Measurements from ENCODE around the gene TNS1. TPM values are rescaled to one million over a fixed set of nuclear protein-coding genes. Genes with fewer than 3 reads are reported as not detected.
A peak's percentile ranks its signal among the peaks of the same experiment; 100 is the strongest.

Gene TNS1
- total RNA-seq, 1 donor from 2014 or later, result 828 TPM

DNA sequence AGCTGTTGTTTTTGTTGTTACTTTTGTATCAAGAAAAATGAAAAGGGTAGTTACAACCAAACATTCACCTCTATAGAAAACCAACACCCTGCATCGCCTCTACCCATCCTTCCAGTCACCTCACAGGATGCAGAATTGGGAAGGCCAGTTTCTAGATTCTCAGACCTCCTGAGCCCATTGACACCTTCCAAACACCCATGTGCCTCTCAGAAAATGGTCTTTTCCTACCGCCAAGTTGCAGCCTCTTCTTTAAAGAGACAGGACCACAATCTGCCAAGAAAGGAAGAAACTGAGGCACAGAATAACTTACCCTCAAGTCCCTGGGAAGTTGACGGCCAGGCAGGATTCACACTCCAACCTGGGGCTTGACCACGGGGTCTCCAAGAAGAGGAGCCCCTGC, 101.4 kb downstream of the TNS1 start:
- peaks cover 65% of the 10 kb centered on the region for H3K36me3 ChIP-seq
- peaks cover 99% of the 10 kb centered on the region for H3K4me1 ChIP-seq
- no peaks in the 10 kb centered on the region for H3K27me3 ChIP-seq (ENCODE audit: low read depth)
- peak overlapping the region; percentile 95 for H3K27ac ChIP-seq (replicated peaks)
- TF ChIP-seq, protein P1, sequence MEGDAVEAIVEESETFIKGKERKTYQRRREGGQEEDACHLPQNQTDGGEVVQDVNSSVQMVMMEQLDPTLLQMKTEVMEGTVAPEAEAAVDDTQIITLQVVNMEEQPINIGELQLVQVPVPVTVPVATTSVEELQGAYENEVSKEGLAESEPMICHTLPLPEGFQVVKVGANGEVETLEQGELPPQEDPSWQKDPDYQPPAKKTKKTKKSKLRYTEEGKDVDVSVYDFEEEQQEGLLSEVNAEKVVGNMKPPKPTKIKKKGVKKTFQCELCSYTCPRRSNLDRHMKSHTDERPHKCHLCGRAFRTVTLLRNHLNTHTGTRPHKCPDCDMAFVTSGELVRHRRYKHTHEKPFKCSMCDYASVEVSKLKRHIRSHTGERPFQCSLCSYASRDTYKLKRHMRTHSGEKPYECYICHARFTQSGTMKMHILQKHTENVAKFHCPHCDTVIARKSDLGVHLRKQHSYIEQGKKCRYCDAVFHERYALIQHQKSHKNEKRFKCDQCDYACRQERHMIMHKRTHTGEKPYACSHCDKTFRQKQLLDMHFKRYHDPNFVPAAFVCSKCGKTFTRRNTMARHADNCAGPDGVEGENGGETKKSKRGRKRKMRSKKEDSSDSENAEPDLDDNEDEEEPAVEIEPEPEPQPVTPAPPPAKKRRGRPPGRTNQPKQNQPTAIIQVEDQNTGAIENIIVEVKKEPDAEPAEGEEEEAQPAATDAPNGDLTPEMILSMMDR (IDR thresholded peaks at IDR 0.05; ENCODE audit: borderline replicate concordance), result no peak
- intact Hi-C loops (cut with micrococcal nuclease), result no loop called here
- peak overlapping the region; percentile 54 for H3K4me3 ChIP-seq
- DNase-seq, result no peak
- H3K9me3 ChIP-seq (replicated peaks), result no peaks in the 10 kb centered on the region

DNA sequence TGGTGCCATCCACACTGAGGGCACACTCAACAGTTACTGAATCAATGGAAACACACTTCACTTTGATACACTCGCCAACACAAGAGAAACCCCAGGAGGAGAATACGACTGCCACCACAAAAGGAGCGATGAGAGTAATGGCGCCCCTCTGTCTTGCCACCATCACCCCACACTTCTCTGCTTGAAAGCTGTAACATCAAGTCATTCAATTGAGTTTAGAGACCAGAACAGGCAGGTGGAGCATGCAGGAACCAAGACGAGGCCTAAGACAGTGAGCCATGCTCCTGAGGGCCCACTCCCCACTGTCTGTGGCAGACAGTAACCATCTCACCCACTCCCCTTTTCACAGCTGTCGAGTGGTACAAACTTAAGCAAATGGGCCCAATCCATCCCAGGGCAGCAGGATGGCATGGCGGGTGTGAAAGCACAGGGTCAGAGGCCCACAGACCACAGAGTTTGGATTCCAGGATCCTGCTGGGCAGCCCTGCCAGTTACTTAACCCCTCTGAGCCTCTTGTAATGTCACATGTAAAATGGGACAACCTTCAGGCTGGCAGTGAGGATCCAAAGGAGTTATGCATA, 101.9 kb downstream of the TNS1 start:
- intact Hi-C loops (cut with micrococcal nuclease), result no loop called here

DNA sequence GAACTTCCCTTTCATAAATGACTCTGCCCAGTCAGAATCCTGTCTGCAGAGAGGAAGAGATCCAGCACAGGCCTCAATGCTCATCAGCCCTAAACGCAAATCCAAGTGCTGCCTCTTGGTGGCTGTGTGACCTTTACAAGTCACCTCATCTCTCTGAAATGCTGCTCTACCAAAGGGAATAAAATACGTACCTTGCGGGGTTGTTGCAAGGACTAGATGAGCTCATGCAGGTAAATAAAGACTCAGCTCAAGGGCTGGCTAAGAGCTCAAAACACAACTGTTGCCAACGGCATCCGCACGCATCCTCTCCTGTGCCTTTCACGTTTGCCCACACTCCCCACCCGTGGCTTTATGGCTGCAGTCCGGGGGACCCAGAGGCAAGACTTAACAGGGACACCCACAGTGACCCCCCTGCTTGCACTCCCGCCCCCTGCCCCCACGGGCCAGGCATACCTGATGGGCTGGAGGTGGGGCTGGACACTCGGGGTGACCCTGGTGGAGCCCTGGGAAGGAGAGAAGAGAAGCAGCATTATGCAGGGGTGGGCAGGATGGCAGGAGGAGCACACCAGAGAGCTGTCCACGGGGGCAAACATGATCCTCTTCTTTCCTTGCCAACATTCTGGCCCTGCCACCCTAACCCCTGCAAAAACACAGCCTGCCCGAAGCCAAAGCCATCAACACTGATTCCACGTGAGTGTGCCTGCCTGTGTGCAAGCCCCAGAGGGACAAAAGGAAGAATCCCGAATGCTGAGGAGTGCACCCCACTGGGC, 102.6 kb downstream of the TNS1 start:
- DNase-seq, result no peak
- peaks cover 87% of the 10 kb centered on the region for H3K4me1 ChIP-seq
- H3K4me3 ChIP-seq, result peak overlapping the region; percentile 54
- intact Hi-C loops (cut with micrococcal nuclease), result no loop called here
- H3K27me3 ChIP-seq (ENCODE audit: low read depth), result no peaks in the 10 kb centered on the region
- peaks cover 69% of the 10 kb centered on the region for H3K36me3 ChIP-seq
- peak overlapping the region; percentile 95 for H3K27ac ChIP-seq (replicated peaks)
- TF ChIP-seq, protein P1 (IDR thresholded peaks at IDR 0.05; ENCODE audit: borderline replicate concordance), result no peak
- no peaks in the 10 kb centered on the region for H3K9me3 ChIP-seq (replicated peaks)

More for the DNA sequence above, 101.9 kb downstream of the TNS1 start:
- Histone ChIP-seq H3K36me3 (peaks cover 68% of the 10 kb centered on the region), H3K27ac (replicated peaks) (peak overlapping the region; percentile 95), H3K4me3 (peak overlapping the region; percentile 54), H3K27me3 (ENCODE audit: low read depth) (no peaks in the 10 kb centered on the region), H3K9me3 (replicated peaks) (no peaks in the 10 kb centered on the region), H3K4me1 (peaks cover 94% of the 10 kb centered on the region)
- TF ChIP-seq, protein P1 (IDR thresholded peaks at IDR 0.05; ENCODE audit: borderline replicate concordance), result no peak
- DNase-seq, result no peak

DNA sequence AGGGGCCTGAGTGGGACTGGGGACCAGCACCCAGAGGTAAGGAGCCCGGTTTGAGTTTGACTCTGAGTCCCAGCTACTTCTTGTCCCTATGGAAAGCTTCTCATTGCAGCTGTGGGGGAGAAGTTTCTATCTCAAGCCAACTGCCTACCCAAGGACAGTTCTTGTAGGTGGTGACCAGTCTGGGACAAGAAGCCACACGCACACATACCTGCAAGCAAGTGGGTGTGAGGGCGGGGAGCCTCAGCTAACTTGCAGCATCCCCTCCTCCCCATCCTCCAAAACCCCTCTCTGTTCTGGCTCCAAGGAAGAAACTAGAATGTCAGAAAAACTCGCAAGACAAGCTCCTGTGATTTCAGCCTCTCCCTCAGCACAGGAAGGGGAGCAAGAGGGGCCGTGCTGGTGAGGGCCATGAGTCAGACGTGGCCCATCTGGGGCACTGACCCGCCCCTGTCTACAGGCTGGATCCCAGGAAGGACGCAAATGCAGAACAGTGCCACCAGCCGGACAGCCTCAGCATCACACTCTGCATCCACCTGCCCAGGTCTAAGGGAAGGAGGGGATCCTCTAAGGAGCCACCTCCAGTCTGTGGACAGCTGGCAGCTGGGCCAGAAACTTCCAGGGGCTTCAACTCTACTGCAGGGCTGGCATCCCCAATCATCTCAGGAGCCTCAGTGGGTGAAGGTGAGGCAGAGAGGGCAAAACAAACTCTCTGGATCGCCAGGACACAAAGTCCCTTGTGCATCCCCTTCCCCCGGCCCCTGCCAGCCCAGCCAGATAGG, 103.4 kb downstream of the TNS1 start:
- TF ChIP-seq, protein P1 (IDR thresholded peaks at IDR 0.05; ENCODE audit: borderline replicate concordance), result peak; percentile 72

More for the DNA sequence above, 103.4 kb downstream of the TNS1 start:
- Histone ChIP-seq H3K27ac (replicated peaks) (peak overlapping the region; percentile 95), H3K4me1 (peaks cover 87% of the 10 kb centered on the region), H3K36me3 (peaks cover 71% of the 10 kb centered on the region), H3K9me3 (replicated peaks) (no peaks in the 10 kb centered on the region), H3K4me3 (peak overlapping the region; percentile 9), H3K27me3 (ENCODE audit: low read depth) (no peaks in the 10 kb centered on the region)
- intact Hi-C loops (cut with micrococcal nuclease), result no loop called here
- DNase-seq, result peak; percentile 65
